OCI-LY1 (cell line): ENCODE results near the gene B3GNT2.

ENCODE experiments used
- H2AFZ ChIP-seq: fragments of 200-600 bp; sonication (generic), shearing (Covaris generic); 2 replicates; pipeline ENCODE4 v1.6.0; 2014; ENCODE audit warnings: antibody characterized with exemption, mild to moderate bottlenecking, low read length
- H3F3A ChIP-seq: fragments of 200-600 bp; sonication (generic), shearing (Covaris generic); 2 replicates; pipeline ENCODE4 v1.6.0; 2014; ENCODE audit warnings: mild to moderate bottlenecking, antibody characterized with exemption, low read length, moderate library complexity; ENCODE audit not compliant: insufficient read depth
- H3K27ac ChIP-seq: fragments of 200-600 bp; sonication (generic); 2 replicates; pipeline ENCODE4 v1.5.1; 2014; ENCODE audit warnings: low read length, mixed run types, mild to moderate bottlenecking, low read depth; ENCODE audit not compliant: poor library complexity, severe bottlenecking
- H3K27me3 ChIP-seq: fragments of 200-600 bp; sonication (generic); 2 replicates; pipeline ENCODE4 v1.6.0; 2014; ENCODE audit warnings: antibody characterized with exemption, mild to moderate bottlenecking, low read length, moderate library complexity; ENCODE audit not compliant: insufficient read depth
- H3K36me3 ChIP-seq: fragments of 200-600 bp; sonication (generic); 2 replicates; pipeline ENCODE4 v1.6.1; 2014; ENCODE audit warnings: mild to moderate bottlenecking, antibody characterized with exemption, low read length, moderate library complexity, mixed read lengths; ENCODE audit not compliant: insufficient read depth
- H3K4me1 ChIP-seq: fragments of 200-600 bp; sonication (generic); 2 replicates; pipeline ENCODE4 v1.5.1; 2014; ENCODE audit warnings: mild to moderate bottlenecking, low read length, moderate library complexity; ENCODE audit not compliant: insufficient read depth, severe bottlenecking
- H3K4me2 ChIP-seq: fragments of 200-600 bp; sonication (generic), shearing (Covaris generic); 2 replicates; pipeline ENCODE4 v1.6.1; 2014; ENCODE audit warnings: low read length
- H3K4me3 ChIP-seq: fragments of 200-600 bp; sonication (generic); 2 replicates; pipeline ENCODE4 v1.5.1; 2014; ENCODE audit warnings: low read length, low read depth, mild to moderate bottlenecking, mixed read lengths; ENCODE audit not compliant: poor library complexity, severe bottlenecking
- H3K79me2 ChIP-seq: fragments of 200-600 bp; shearing (Covaris generic); 2 replicates; pipeline ENCODE4 v1.6.1; 2016; ENCODE audit warnings: mixed run types, low read length, mixed read lengths; ENCODE audit not compliant: insufficient read depth
- H3K9ac ChIP-seq: fragments of 200-600 bp; sonication (generic), shearing (Covaris generic); 2 replicates; pipeline ENCODE4 v1.6.1; 2014; ENCODE audit warnings: mild to moderate bottlenecking, low read length, mixed read lengths
- H3K9me2 ChIP-seq: fragments of 200-600 bp; sonication (generic), shearing (Covaris generic); 2 replicates; pipeline ENCODE4 v1.6.1; 2014; ENCODE audit warnings: low read depth, mild to moderate bottlenecking, low read length, mixed read lengths
- H3K9me3 ChIP-seq: fragments of 200-600 bp; shearing (Covaris generic); 2 replicates; pipeline ENCODE4 v1.6.1; 2014; ENCODE audit warnings: low read length, mixed read lengths
- H4K20me1 ChIP-seq: fragments of 200-600 bp; sonication (generic), shearing (Covaris generic); 2 replicates; pipeline ENCODE4 v1.6.0; 2016; ENCODE audit warnings: mild to moderate bottlenecking, low read length; ENCODE audit not compliant: insufficient read depth
- EZH2 ChIP-seq: fragments of 200-600 bp; sonication (generic), shearing (Covaris generic); IDR thresholded peaks from 2 replicates; pipeline ENCODE4 v1.8.0; 2017; ENCODE audit warnings: borderline replicate concordance, mixed run types, mild to moderate bottlenecking, antibody characterized with exemption, low read length, moderate library complexity, mixed read lengths
- TF ChIP-seq, protein P1 (sequence below): fragments of 200-600 bp; sonication (generic), shearing (Covaris generic); IDR thresholded peaks from 2 replicates; pipeline ENCODE4 v1.5.1; 2017; ENCODE audit warnings: mild to moderate bottlenecking, antibody characterized with exemption, low read length, moderate library complexity, mixed read lengths

B3GNT2 gene

DNA sequence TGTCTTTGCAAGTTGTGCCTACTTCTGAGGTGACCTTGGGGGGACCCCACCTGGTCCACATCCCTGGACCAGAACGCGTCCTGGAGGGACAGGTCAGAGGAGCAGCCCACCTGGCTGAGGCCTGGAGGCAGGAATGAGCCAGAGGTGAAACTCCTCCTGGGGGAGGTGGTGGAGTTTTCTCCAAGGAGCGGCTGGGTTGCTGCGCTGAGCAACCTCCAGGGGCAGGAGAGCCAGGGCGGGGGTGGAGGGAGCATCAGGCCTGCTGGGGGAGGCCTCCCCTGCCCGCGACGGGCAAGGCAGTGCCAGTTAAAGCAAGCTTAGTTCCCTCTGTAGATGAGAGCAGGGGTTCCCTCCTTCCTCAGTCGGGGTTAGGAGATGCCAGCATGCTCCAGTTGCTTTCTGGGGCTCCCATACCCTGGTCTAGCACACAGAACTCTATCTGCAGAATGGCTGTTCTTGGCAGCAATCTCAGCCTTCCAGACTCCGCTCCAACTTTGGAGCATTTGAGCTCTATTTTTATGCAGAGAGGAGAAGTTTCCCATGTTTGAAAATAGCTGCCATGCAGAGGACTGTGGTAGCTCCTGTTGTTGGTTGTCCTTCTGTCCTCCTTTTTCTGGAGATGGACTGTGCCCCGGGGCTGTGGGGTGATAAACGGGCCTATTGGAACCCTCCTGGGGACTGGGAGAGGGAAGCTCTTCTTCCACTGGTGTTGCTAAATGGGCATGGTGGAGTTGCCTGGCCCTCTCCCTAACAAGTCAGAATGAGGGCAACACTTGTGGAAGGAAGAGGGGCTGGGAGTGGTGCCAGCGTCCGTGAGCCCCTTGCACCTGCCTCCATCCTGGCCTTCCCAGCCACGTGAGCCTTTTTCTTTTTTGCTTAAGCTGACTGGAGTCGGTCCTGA lies 39.1 kb downstream of the B3GNT2 start:
- Histone ChIP-seq H3K27ac (no peak overlapping the region), H3K9me3 (no peaks in the 10 kb centered on the region), H2AFZ (no peak overlapping the region), H3K27me3 (no peaks in the 10 kb centered on the region), H3K79me2 (no peaks in the 10 kb centered on the region), H3K4me1 (no peaks in the 10 kb centered on the region), H3F3A (no peaks in the 10 kb centered on the region), H3K4me2 (no peak overlapping the region), H3K9me2 (no peaks in the 10 kb centered on the region), H3K4me3 (no peak overlapping the region), H4K20me1 (no peaks in the 10 kb centered on the region), H3K9ac (no peak overlapping the region), H3K36me3 (no peaks in the 10 kb centered on the region)
- no peak for TF ChIP-seq EZH2
- TF ChIP-seq, protein P1, sequence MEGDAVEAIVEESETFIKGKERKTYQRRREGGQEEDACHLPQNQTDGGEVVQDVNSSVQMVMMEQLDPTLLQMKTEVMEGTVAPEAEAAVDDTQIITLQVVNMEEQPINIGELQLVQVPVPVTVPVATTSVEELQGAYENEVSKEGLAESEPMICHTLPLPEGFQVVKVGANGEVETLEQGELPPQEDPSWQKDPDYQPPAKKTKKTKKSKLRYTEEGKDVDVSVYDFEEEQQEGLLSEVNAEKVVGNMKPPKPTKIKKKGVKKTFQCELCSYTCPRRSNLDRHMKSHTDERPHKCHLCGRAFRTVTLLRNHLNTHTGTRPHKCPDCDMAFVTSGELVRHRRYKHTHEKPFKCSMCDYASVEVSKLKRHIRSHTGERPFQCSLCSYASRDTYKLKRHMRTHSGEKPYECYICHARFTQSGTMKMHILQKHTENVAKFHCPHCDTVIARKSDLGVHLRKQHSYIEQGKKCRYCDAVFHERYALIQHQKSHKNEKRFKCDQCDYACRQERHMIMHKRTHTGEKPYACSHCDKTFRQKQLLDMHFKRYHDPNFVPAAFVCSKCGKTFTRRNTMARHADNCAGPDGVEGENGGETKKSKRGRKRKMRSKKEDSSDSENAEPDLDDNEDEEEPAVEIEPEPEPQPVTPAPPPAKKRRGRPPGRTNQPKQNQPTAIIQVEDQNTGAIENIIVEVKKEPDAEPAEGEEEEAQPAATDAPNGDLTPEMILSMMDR: no peak

DNA sequence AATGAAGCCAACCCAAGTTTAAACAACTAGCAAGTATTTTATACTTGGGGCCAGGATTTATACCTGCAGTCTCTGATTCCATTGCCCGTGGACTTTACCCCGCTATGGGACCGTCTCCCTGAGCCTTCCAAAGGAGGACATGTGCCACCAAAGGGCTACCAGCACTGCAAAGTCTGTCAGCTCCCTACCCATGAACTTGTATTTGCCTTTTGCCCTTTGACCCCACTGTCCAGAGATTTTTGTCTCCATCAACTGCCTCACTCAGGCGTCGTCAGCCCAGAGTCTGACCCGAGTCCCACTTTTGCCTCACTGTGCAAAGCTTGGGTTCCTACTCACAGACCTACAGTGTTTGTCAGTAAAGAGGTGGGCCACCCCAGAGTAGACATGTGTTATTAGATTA lies 40.6 kb downstream of the B3GNT2 start:
- no peaks in the 10 kb centered on the region for H3K9me3 ChIP-seq
- no peaks in the 10 kb centered on the region for H3K27me3 ChIP-seq
- no peaks in the 10 kb centered on the region for H4K20me1 ChIP-seq
- no peaks in the 10 kb centered on the region for H3K79me2 ChIP-seq
- no peaks in the 10 kb centered on the region for H3K36me3 ChIP-seq
- H3K9me2 ChIP-seq: no peaks in the 10 kb centered on the region
- H3K9ac ChIP-seq: no peak overlapping the region
- no peaks in the 10 kb centered on the region for H3F3A ChIP-seq
- no peak overlapping the region for H2AFZ ChIP-seq
- TF ChIP-seq, protein P1: no peak
- no peak for TF ChIP-seq EZH2
- H3K4me2 ChIP-seq: no peak overlapping the region
- H3K4me3 ChIP-seq: no peak overlapping the region
- H3K4me1 ChIP-seq: no peaks in the 10 kb centered on the region
- no peak overlapping the region for H3K27ac ChIP-seq

DNA sequence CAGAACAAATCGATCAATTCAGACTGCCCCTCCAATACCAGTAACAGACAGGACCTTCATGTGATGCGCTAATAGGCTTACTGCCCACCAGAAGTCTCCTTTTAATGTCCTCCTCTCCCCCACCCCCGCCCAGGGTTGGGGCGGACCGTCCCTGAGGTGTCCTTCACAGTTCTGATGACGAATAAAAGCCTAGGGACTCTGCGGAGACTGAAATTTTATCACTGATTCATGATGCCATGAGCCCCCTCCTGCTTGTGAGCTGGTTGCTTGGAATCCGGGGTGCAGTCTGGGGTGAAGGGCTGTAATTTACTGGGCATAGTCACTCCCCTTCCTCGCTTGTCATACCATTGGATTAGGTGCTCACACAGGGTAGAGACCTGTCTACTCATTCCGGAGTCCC lies 42.3 kb downstream of the B3GNT2 start:
- Histone ChIP-seq H4K20me1 (no peaks in the 10 kb centered on the region), H3K4me1 (no peaks in the 10 kb centered on the region), H3K27me3 (no peaks in the 10 kb centered on the region), H3K4me2 (no peak overlapping the region), H3F3A (no peaks in the 10 kb centered on the region), H3K9ac (no peak overlapping the region), H3K79me2 (no peaks in the 10 kb centered on the region), H3K27ac (no peak overlapping the region), H3K36me3 (no peaks in the 10 kb centered on the region), H3K9me3 (no peaks in the 10 kb centered on the region), H3K9me2 (no peaks in the 10 kb centered on the region), H3K4me3 (no peak overlapping the region), H2AFZ (no peak overlapping the region)
- TF ChIP-seq EZH2: no peak
- TF ChIP-seq, protein P1: no peak
